OCI-LY3 (cell line): ENCODE results near the gene COLEC11.
"Not testable (repeated sequence)": the region's sequence is repeated elsewhere in the genome, so short reads cannot be mapped to it uniquely, and the experiment has no call there.

Experiments
- CTCF ChIP-seq: fragments of 200-600, 300-600 bp; sonication (generic); IDR thresholded peaks from 2 replicates; pipeline ENCODE4 v1.5.1; 2014; ENCODE audit warnings: antibody characterized with exemption, low read length, low read depth
- EZH2phosphoT487 ChIP-seq: fragments of 200-600 bp; shearing (Covaris generic); IDR thresholded peaks from 2 replicates; pipeline ENCODE4 v1.6.1; 2018; ENCODE audit warnings: antibody characterized with exemption, mixed run types, low read depth

- TF ChIP-seq CTCF, EZH2phosphoT487: not testable (repeated sequence)
These were observed 19.8 kb downstream of the COLEC11 start for GRCh38 chr2:3614743-3615142.
